HEK293 (cell line): Measurements from ENCODE around the gene NPTN.

Experiments used
- GFI1B ChIP-seq: fragments of 450-650 bp; formaldehyde crosslinking; IDR thresholded peaks from 2 replicates; pipeline ENCODE4 v1.5.1; 2016; ENCODE audit warnings: missing biosample characterization, missing genetic modification characterization
- GLI4 ChIP-seq: fragments of 450-650 bp; formaldehyde crosslinking; IDR thresholded peaks from 2 replicates; pipeline ENCODE4 v1.5.1; 2016; ENCODE audit warnings: missing biosample characterization, missing genetic modification characterization
- IKZF3 ChIP-seq: fragments of 450-650 bp; IDR thresholded peaks from 2 replicates; pipeline ENCODE4 v1.5.0; 2018; ENCODE audit warnings: missing biosample characterization, mild to moderate bottlenecking, missing genetic modification characterization, moderate library complexity
- KLF8 ChIP-seq: fragments of 450-650 bp; formaldehyde crosslinking; IDR thresholded peaks from 2 replicates; pipeline ENCODE4 v1.5.1; 2016; ENCODE audit warnings: missing biosample characterization, missing genetic modification characterization
- MEIS1 ChIP-seq: sonication (generic); formaldehyde crosslinking; IDR thresholded peaks from 2 replicates; pipeline ENCODE4 v1.8.1; 2022; ENCODE audit warnings: missing genetic modification reagents, mild to moderate bottlenecking, borderline replicate concordance
- RBAK ChIP-seq: fragments of 450-650 bp; formaldehyde crosslinking; IDR thresholded peaks from 2 replicates; pipeline ENCODE4 v1.5.1; 2016; ENCODE audit warnings: missing biosample characterization, missing genetic modification characterization
- SP3 ChIP-seq: fragments of 450-650 bp; formaldehyde crosslinking; IDR thresholded peaks from 2 replicates; pipeline ENCODE4 v1.5.1; 2016; ENCODE audit warnings: missing biosample characterization, missing genetic modification characterization
- SP7 ChIP-seq: fragments of 450-650 bp; formaldehyde crosslinking; IDR thresholded peaks from 2 replicates; pipeline ENCODE4 v1.5.1; 2016; ENCODE audit warnings: missing biosample characterization, missing genetic modification characterization
- YY1 ChIP-seq: fragments of 450-650 bp; formaldehyde crosslinking; IDR thresholded peaks from 2 replicates; pipeline ENCODE4 v1.5.1; 2018; ENCODE audit warnings: missing biosample characterization, missing genetic modification characterization
- ZBTB48 ChIP-seq: fragments of 450-650 bp; formaldehyde crosslinking; IDR thresholded peaks from 2 replicates; pipeline ENCODE4 v1.5.1; 2016; ENCODE audit warnings: missing biosample characterization, missing genetic modification characterization
- ZFP37 ChIP-seq: fragments of 450-650 bp; formaldehyde crosslinking; IDR thresholded peaks from 2 replicates; pipeline ENCODE4 v1.5.1; 2016; ENCODE audit warnings: missing biosample characterization, missing genetic modification characterization
- ZNF174 ChIP-seq: fragments of 450-650 bp; formaldehyde crosslinking; IDR thresholded peaks from 2 replicates; pipeline ENCODE4 v1.5.0; 2017; ENCODE audit warnings: missing biosample characterization, mild to moderate bottlenecking, missing genetic modification characterization
- ZNF175 ChIP-seq: fragments of 450-650 bp; formaldehyde crosslinking; IDR thresholded peaks from 2 replicates; pipeline ENCODE4 v1.5.1; 2016; ENCODE audit warnings: missing biosample characterization, missing genetic modification characterization
- ZNF214 ChIP-seq: fragments of 450-650 bp; formaldehyde crosslinking; IDR thresholded peaks from 2 replicates; pipeline ENCODE4 v1.5.1; 2017; ENCODE audit warnings: missing biosample characterization, mild to moderate bottlenecking, missing genetic modification characterization, borderline replicate concordance
- ZNF433 ChIP-seq: fragments of 450-650 bp; formaldehyde crosslinking; IDR thresholded peaks from 2 replicates; pipeline ENCODE4 v1.5.1; 2016; ENCODE audit warnings: missing biosample characterization, missing genetic modification characterization, low read depth
- ZNF514 ChIP-seq: fragments of 450-650 bp; formaldehyde crosslinking; IDR thresholded peaks from 2 replicates; pipeline ENCODE4 v1.5.1; 2016; ENCODE audit warnings: missing biosample characterization, missing genetic modification characterization
- ZNF558 ChIP-seq: fragments of 450-650 bp; formaldehyde crosslinking; IDR thresholded peaks from 2 replicates; pipeline ENCODE4 v1.5.1; 2016; ENCODE audit warnings: missing biosample characterization, missing genetic modification characterization
- ZNF561 ChIP-seq: fragments of 450-650 bp; IDR thresholded peaks from 2 replicates; pipeline ENCODE4 v1.5.1; 2018; ENCODE audit warnings: missing biosample characterization, missing genetic modification characterization, borderline replicate concordance
- ZNF777 ChIP-seq: fragments of 450-650 bp; formaldehyde crosslinking; IDR thresholded peaks from 2 replicates; pipeline ENCODE4 v1.5.1; 2017; ENCODE audit warnings: missing biosample characterization, missing genetic modification characterization, borderline replicate concordance
- ZNF792 ChIP-seq: fragments of 450-650 bp; formaldehyde crosslinking; IDR thresholded peaks from 2 replicates; pipeline ENCODE4 v1.5.1; 2016; ENCODE audit warnings: missing biosample characterization, missing genetic modification characterization
- ZNF830 ChIP-seq: fragments of 450-650 bp; IDR thresholded peaks from 2 replicates; pipeline ENCODE4 v1.5.0; 2018; ENCODE audit warnings: missing biosample characterization, missing genetic modification characterization, low read depth, mild to moderate bottlenecking, moderate library complexity
- ZSCAN16 ChIP-seq: fragments of 450-650 bp; formaldehyde crosslinking; IDR thresholded peaks from 2 replicates; pipeline ENCODE4 v1.5.1; 2016; ENCODE audit warnings: missing biosample characterization, missing genetic modification characterization
- ZXDB ChIP-seq: fragments of 450-650 bp; formaldehyde crosslinking; IDR thresholded peaks from 2 replicates; pipeline ENCODE4 v1.5.1; 2016; ENCODE audit warnings: missing biosample characterization, missing genetic modification characterization
- TF ChIP-seq, protein P1 (sequence below): fragments of 450-650 bp; formaldehyde crosslinking; conservative IDR thresholded peaks from 2 replicates; pipeline ENCODE4 v1.5.1; 2016; ENCODE audit warnings: low read depth, missing biosample characterization, missing genetic modification characterization
- TF ChIP-seq, protein P2 (sequence below): fragments of 450-650 bp; formaldehyde crosslinking; conservative IDR thresholded peaks from 2 replicates; pipeline ENCODE4 v1.5.1; 2016; ENCODE audit warnings: low read depth, missing biosample characterization, missing genetic modification characterization
- TF ChIP-seq, protein P3 (sequence below): fragments of 450-650 bp; formaldehyde crosslinking; optimal IDR thresholded peaks from 2 replicates; pipeline ENCODE3; 2016; ENCODE audit warnings: missing biosample characterization, mild to moderate bottlenecking, missing genetic modification characterization
- TF ChIP-seq, protein P4 (sequence below): fragments of 450-650 bp; formaldehyde crosslinking; IDR thresholded peaks from 2 replicates; pipeline ENCODE4 v1.5.1; 2016; ENCODE audit warnings: missing biosample characterization, missing genetic modification characterization
- TF ChIP-seq, protein P5 (sequence below): fragments of 450-650 bp; formaldehyde crosslinking; IDR thresholded peaks from 2 replicates; pipeline ENCODE4 v1.5.1; 2016; ENCODE audit warnings: missing biosample characterization, missing genetic modification characterization

NPTN gene

DNA sequence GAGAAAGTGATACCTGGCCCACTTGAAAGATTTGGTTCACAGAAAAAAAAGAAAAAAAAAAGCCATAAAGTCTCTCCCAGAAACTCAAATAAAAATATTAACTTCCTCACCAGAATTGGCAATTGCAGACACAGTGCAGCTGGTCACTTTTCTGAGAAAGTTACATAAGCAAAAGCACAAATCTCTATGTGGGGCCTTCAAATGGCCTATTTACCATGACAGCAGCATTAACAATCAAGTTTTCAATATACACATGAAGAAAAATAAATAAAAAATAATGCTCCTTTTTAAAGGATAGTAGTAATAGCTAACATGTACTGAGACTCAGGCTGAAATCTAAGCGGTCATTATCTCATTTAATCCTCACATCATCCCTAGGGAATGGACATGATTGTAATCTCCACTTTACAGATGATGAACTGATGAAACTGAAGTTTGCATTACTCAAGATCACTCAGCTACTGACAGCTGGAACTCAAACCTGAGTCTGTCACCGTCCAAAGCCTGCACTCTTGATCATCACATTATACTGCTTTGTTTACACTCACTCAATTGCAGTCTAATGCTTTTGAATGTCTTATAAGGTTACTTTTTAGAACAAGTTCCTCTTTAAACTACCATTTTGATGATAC is 3.3 kb downstream of the NPTN start (continued):
- TF ChIP-seq, protein P1, sequence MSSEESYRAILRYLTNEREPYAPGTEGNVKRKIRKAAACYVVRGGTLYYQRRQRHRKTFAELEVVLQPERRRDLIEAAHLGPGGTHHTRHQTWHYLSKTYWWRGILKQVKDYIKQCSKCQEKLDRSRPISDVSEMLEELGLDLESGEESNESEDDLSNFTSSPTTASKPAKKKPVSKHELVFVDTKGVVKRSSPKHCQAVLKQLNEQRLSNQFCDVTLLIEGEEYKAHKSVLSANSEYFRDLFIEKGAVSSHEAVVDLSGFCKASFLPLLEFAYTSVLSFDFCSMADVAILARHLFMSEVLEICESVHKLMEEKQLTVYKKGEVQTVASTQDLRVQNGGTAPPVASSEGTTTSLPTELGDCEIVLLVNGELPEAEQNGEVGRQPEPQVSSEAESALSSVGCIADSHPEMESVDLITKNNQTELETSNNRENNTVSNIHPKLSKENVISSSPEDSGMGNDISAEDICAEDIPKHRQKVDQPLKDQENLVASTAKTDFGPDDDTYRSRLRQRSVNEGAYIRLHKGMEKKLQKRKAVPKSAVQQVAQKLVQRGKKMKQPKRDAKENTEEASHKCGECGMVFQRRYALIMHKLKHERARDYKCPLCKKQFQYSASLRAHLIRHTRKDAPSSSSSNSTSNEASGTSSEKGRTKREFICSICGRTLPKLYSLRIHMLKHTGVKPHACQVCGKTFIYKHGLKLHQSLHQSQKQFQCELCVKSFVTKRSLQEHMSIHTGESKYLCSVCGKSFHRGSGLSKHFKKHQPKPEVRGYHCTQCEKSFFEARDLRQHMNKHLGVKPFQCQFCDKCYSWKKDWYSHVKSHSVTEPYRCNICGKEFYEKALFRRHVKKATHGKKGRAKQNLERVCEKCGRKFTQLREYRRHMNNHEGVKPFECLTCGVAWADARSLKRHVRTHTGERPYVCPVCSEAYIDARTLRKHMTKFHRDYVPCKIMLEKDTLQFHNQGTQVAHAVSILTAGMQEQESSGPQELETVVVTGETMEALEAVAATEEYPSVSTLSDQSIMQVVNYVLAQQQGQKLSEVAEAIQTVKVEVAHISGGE (tag by site-specific recombination): no peak
- TF ChIP-seq, protein P2, sequence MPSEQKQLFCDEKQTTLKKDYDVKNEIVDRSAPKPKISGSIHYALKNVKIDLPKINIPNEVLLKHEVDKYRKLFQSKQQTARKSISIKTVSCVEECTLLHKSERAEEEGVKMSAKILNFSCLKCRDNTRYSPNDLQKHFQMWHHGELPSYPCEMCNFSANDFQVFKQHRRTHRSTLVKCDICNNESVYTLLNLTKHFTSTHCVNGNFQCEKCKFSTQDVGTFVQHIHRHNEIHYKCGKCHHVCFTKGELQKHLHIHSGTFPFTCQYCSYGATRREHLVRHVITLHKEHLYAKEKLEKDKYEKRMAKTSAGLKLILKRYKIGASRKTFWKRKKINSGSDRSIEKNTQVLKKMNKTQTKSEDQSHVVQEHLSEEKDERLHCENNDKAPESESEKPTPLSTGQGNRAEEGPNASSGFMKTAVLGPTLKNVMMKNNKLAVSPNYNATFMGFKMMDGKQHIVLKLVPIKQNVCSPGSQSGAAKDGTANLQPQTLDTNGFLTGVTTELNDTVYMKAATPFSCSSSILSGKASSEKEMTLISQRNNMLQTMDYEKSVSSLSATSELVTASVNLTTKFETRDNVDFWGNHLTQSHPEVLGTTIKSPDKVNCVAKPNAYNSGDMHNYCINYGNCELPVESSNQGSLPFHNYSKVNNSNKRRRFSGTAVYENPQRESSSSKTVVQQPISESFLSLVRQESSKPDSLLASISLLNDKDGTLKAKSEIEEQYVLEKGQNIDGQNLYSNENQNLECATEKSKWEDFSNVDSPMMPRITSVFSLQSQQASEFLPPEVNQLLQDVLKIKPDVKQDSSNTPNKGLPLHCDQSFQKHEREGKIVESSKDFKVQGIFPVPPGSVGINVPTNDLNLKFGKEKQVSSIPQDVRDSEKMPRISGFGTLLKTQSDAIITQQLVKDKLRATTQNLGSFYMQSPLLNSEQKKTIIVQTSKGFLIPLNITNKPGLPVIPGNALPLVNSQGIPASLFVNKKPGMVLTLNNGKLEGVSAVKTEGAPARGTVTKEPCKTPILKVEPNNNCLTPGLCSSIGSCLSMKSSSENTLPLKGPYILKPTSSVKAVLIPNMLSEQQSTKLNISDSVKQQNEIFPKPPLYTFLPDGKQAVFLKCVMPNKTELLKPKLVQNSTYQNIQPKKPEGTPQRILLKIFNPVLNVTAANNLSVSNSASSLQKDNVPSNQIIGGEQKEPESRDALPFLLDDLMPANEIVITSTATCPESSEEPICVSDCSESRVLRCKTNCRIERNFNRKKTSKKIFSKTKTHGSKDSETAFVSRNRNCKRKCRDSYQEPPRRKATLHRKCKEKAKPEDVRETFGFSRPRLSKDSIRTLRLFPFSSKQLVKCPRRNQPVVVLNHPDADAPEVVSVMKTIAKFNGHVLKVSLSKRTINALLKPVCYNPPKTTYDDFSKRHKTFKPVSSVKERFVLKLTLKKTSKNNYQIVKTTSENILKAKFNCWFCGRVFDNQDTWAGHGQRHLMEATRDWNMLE (tag by site-specific recombination): no peak
- TF ChIP-seq ZBTB48 (tag by site-specific recombination) (no peak), ZFP37 (tag by site-specific recombination) (no peak), ZNF830 (no peak), ZNF433 (tag by site-specific recombination) (no peak), ZNF777 (no peak), KLF8 (peak; percentile 57; the same call in 1 of the 2 replicates), ZNF561 (tag by site-specific recombination) (no peak), RBAK (tag by site-specific recombination) (no peak), ZNF558 (tag by site-specific recombination) (peak; percentile 36; the same call in 1 of the 2 replicates), IKZF3 (peak; percentile 67), GFI1B (tag by site-specific recombination) (no peak), ZNF214 (no peak), ZNF175 (no peak), ZSCAN16 (tag by site-specific recombination) (no peak), GLI4 (tag by site-specific recombination) (no peak), MEIS1 (CRISPR knock-in tag) (no peak), SP3 (no peak), YY1 (no peak), SP7 (tag by site-specific recombination) (peak; percentile 62), ZNF514 (no peak), ZNF174 (tag by site-specific recombination) (no peak), ZNF792 (tag by site-specific recombination) (no peak), ZXDB (tag by site-specific recombination) (0 out of 2 replicates have a peak, but pooled peaks have one; percentile 43)
- TF ChIP-seq, protein P3, sequence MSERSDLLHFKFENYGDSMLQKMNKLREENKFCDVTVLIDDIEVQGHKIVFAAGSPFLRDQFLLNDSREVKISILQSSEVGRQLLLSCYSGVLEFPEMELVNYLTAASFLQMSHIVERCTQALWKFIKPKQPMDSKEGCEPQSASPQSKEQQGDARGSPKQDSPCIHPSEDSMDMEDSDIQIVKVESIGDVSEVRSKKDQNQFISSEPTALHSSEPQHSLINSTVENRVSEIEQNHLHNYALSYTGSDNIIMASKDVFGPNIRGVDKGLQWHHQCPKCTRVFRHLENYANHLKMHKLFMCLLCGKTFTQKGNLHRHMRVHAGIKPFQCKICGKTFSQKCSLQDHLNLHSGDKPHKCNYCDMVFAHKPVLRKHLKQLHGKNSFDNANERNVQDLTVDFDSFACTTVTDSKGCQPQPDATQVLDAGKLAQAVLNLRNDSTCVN: no peak
- TF ChIP-seq, protein P4, sequence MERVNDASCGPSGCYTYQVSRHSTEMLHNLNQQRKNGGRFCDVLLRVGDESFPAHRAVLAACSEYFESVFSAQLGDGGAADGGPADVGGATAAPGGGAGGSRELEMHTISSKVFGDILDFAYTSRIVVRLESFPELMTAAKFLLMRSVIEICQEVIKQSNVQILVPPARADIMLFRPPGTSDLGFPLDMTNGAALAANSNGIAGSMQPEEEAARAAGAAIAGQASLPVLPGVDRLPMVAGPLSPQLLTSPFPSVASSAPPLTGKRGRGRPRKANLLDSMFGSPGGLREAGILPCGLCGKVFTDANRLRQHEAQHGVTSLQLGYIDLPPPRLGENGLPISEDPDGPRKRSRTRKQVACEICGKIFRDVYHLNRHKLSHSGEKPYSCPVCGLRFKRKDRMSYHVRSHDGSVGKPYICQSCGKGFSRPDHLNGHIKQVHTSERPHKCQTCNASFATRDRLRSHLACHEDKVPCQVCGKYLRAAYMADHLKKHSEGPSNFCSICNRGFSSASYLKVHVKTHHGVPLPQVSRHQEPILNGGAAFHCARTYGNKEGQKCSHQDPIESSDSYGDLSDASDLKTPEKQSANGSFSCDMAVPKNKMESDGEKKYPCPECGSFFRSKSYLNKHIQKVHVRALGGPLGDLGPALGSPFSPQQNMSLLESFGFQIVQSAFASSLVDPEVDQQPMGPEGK: 0 out of 2 replicates have a peak, but pooled peaks have one; percentile 17
- TF ChIP-seq, protein P5, sequence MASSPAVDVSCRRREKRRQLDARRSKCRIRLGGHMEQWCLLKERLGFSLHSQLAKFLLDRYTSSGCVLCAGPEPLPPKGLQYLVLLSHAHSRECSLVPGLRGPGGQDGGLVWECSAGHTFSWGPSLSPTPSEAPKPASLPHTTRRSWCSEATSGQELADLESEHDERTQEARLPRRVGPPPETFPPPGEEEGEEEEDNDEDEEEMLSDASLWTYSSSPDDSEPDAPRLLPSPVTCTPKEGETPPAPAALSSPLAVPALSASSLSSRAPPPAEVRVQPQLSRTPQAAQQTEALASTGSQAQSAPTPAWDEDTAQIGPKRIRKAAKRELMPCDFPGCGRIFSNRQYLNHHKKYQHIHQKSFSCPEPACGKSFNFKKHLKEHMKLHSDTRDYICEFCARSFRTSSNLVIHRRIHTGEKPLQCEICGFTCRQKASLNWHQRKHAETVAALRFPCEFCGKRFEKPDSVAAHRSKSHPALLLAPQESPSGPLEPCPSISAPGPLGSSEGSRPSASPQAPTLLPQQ (tag by site-specific recombination): 0 out of 2 replicates have a peak, but pooled peaks have one; percentile 52
